Naive thymus-derived CD4-positive, alpha-beta T cell (primary cell): ENCODE data around the gene PPARG. TPM values are rescaled to one million over a fixed set of nuclear protein-coding genes. Genes with fewer than 3 reads are reported as not detected.
A peak's percentile ranks its signal among the peaks of the same experiment; 100 is the strongest.

ENCODE experiments used
- ATAC-seq: fragments of 150-1000 bp; cut with Tn5 transposase; 2 replicates; pipeline ENCODE4 v1.10.0; 2021; ENCODE audit warnings: mild to moderate bottlenecking, moderate library complexity
- CTCF ChIA-PET: fragments of 350-600 bp; sonication (Branson Sonifier 250); formaldehyde crosslinking; loops from one replicate; lab custom pipeline; 2021; ENCODE audit warnings: antibody characterized with exemption; lab: Charles Lee
- POLR2A ChIA-PET: fragments of 350-600 bp; sonication (Branson Sonifier 250); formaldehyde crosslinking; loops from one replicate; lab custom pipeline; 2021; ENCODE audit warnings: antibody characterized with exemption, inconsistent platforms; lab: Charles Lee
- DNase-seq, 9 donors: peaks; one replicate each; pipeline versions ENCODE4 v3.0.0 to v3.0.0-alpha.2; 2020 to 2022; ENCODE audit warnings: mixed read lengths in 1 of 9
- H3K27ac ChIP-seq: one replicate; pipeline ENCODE4 v1.7.0; 2013; ENCODE audit warnings: mild to moderate bottlenecking, low read depth, low read length, moderate library complexity
- H3K27me3 ChIP-seq, 2 donors: one replicate each; pipeline ENCODE4 v1.7.0; 2013; ENCODE audit warnings: low read length in 2 of 2, mild to moderate bottlenecking in 2 of 2, moderate library complexity in 2 of 2; ENCODE audit not compliant: control insufficient read depth in 2 of 2, insufficient read depth in 2 of 2
- H3K36me3 ChIP-seq, 3 experiments: 1 replicate in 2 of 3; 2 replicates in 1 of 3; pipeline ENCODE4 v1.7.0; 2013; ENCODE audit warnings: low read length in 3 of 3, mild to moderate bottlenecking in 3 of 3, moderate library complexity in 1 of 3; ENCODE audit not compliant: insufficient read depth in 3 of 3, control insufficient read depth in 2 of 3
- H3K4me1 ChIP-seq, 2 donors: one replicate each; pipeline ENCODE4 v1.7.0; 2013; ENCODE audit warnings: low read length in 2 of 2, mild to moderate bottlenecking in 2 of 2, moderate library complexity in 1 of 2; ENCODE audit not compliant: control insufficient read depth in 2 of 2, insufficient read depth in 2 of 2
- H3K4me3 ChIP-seq: 2 replicates; pipeline ENCODE4 v1.7.0; 2013; ENCODE audit warnings: mild to moderate bottlenecking, low read length
- H3K9me3 ChIP-seq, 3 experiments: 1 replicate in 2 of 3; 2 replicates in 1 of 3; pipeline ENCODE4 v1.7.0; 2013; ENCODE audit warnings: low read length in 3 of 3; ENCODE audit not compliant: control insufficient read depth in 2 of 3
- H3K27ac Mint-ChIP-seq, 9 donors: one replicate each; pipeline ENCODE4 v1.8.0; 2020 to 2022; ENCODE audit warnings: mixed read lengths in 9 of 9, mild to moderate bottlenecking in 8 of 9, moderate library complexity in 5 of 9, inconsistent platforms in 2 of 9
- H3K27me3 Mint-ChIP-seq, 5 donors: one replicate each; pipeline ENCODE4 v1.8.0; 2021 to 2022; ENCODE audit warnings: mixed read lengths in 5 of 5, mild to moderate bottlenecking in 1 of 5
- H3K36me3 Mint-ChIP-seq, 5 donors: one replicate each; pipeline ENCODE4 v1.8.0; 2020 to 2022; ENCODE audit warnings: mixed read lengths in 5 of 5, mild to moderate bottlenecking in 3 of 5, inconsistent platforms in 1 of 5
- H3K4me1 Mint-ChIP-seq, 7 donors: one replicate each; pipeline ENCODE4 v1.8.0; 2020 to 2022; ENCODE audit warnings: mixed read lengths in 7 of 7, mild to moderate bottlenecking in 3 of 7, inconsistent platforms in 1 of 7
- H3K4me3 Mint-ChIP-seq, 10 donors: one replicate each; pipeline ENCODE4 v1.8.0; 2020 to 2022; ENCODE audit warnings: mild to moderate bottlenecking in 10 of 10, mixed read lengths in 10 of 10, moderate library complexity in 6 of 10, inconsistent platforms in 2 of 10
- H3K9me3 Mint-ChIP-seq, 11 donors: one replicate each; pipeline ENCODE4 v1.8.0; 2020 to 2022; ENCODE audit warnings: mixed read lengths in 11 of 11, mild to moderate bottlenecking in 4 of 11, inconsistent platforms in 1 of 11, moderate library complexity in 1 of 11
- intact Hi-C, 2 donors: fragments of 100-400 bp; cut with micrococcal nuclease; formaldehyde crosslinking; loops; one replicate each; pipeline ENCODE4 v1.15.1; 2023
- polyA plus RNA-seq, 2 donors: library from polyadenylated mRNA; unstranded; fragments of 300-500 nt; fragmentation: Illumina TruSeq; gene quantifications; one replicate each; pipeline ENCODE4 v1.2.3, GENCODE V29; 2021
- total RNA-seq, 6 experiments: library from RNA in 5 of 6; stranded (reverse) in 5 of 6; gene quantifications; 1 replicate in 5 of 6; 2 replicates in 1 of 6; pipeline ENCODE4 v1.2.3 and lab custom pipeline; 2021 to 2026

PPARG gene
- total and polyA plus RNA-seq, 7 experiments from 2014 or later: 0.37 to 2.1 (median 0.51) TPM; not detected in 3

DNA sequence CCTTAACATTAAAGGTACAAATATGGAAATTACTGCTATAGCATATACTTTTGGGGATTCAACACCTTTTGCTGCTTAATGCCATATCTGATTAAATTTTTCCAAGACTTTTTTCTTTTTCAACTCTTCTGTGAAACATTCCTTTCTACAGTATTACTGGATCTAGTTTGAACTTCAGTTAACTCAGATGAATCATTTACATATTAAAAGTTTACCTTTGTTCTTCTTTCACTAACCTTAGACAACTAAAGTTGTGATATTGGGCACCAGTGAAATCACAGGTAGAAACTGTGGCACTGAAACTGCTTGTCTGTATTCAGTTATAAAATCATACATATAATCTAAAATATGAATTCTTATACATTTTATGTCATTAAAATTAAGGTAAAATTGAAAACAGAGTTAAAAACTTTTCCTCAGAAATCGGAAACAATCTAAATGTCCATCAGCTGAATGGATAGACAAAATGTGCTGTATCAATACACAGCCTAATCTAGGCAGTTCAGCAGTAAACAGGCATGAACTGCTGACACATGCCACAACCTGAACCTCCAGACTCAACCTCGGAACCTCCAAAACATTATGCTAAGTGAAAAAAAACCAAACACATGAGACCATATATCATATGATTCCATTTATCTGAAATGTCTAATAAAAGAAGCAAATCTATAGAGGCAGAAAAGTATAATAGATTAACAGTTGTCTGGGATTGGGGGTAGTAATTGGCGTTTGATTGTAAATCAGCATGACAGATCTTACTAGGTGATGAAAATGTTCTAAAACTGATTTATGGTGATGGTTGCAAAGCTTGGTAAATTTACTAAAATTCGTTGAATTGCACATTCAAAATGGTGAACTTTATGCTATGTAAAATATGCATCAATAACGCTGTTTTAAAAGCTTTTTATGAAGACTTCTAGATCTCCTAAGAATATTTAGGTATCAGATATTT lies 50.0 kb downstream of the PPARG start:
- peaks cover 10 to 14% (median 11%) of the 10 kb centered on the region in 7 donors for H3K4me1 Mint-ChIP-seq
- no peaks in the 10 kb centered on the region for H3K9me3 ChIP-seq
- H3K4me1 ChIP-seq: peaks cover 3 to 4% of the 10 kb centered on the region in 2 donors
- DNase-seq (no peak), ATAC-seq (no peak)
- H3K4me3 ChIP-seq: no peak overlapping the region
- H3K36me3 ChIP-seq: no peaks in the 10 kb centered on the region
- H3K27ac Mint-ChIP-seq: no peak overlapping the region
- intact Hi-C loops: no loop called here
- peaks cover 3 to 6% (median 4%) of the 10 kb centered on the region in 5 donors for H3K27me3 Mint-ChIP-seq
- H3K27me3 ChIP-seq: no peaks in the 10 kb centered on the region
- CTCF ChIA-PET: no interaction called here
- H3K4me3 Mint-ChIP-seq: no peak overlapping the region
- POLR2A ChIA-PET: no interaction called here
- H3K36me3 Mint-ChIP-seq: no peaks in the 10 kb centered on the region
- no peaks in the 10 kb centered on the region for H3K9me3 Mint-ChIP-seq
- no peak overlapping the region for H3K27ac ChIP-seq

DNA sequence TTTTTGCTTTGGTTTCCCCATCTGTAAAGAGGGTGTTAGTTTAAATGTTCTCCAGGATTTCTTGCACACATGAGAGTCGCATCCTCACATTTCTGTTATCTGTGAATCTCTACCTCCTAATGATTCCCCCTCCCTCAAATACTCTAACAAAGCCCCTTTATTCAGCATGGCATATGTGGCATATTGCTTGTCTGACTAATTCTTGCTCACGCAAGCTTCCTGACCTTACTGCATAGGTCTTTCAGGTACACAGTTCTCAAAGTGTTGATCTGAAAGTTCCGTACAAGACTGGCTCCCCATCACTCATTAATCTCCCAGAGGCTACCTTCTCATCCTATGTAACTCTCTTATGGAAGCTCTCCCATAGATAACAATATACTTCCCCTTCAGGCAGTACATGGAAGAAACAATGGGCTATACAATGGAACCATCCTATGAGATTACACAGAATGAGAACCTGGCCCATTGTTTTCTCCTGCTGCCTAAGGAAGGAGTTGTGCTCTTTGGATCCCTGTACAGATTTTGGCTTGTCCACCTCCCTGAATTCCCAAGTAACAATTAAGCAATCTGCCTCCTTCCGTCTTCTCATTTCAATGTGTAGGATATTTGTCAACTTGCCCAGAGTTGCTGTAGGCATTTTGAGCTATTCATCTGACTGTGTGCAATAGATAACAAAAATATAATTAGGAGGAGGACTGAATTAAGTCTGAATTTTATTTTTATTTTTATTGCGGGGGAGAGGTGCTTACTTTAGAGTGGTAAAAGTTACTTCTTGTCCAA lies 51.0 kb downstream of the PPARG start:
- peaks cover 10 to 14% (median 11%) of the 10 kb centered on the region in 7 donors for H3K4me1 Mint-ChIP-seq
- ChIA-PET CTCF (no interaction called here), POLR2A (no interaction called here)
- H3K4me3 ChIP-seq: no peak overlapping the region
- peaks cover 3 to 6% (median 4%) of the 10 kb centered on the region in 5 donors for H3K27me3 Mint-ChIP-seq
- ATAC-seq (no peak), DNase-seq (no peak)
- H3K36me3 Mint-ChIP-seq: no peaks in the 10 kb centered on the region
- H3K9me3 Mint-ChIP-seq: no peaks in the 10 kb centered on the region
- H3K4me3 Mint-ChIP-seq: no peak overlapping the region
- H3K9me3 ChIP-seq: no peaks in the 10 kb centered on the region
- intact Hi-C loops: no loop called here
- no peaks in the 10 kb centered on the region for H3K36me3 ChIP-seq
- peaks cover 3 to 4% of the 10 kb centered on the region in 2 donors for H3K4me1 ChIP-seq
- no peaks in the 10 kb centered on the region for H3K27me3 ChIP-seq
- H3K27ac ChIP-seq: no peak overlapping the region
- no peak overlapping the region for H3K27ac Mint-ChIP-seq

DNA sequence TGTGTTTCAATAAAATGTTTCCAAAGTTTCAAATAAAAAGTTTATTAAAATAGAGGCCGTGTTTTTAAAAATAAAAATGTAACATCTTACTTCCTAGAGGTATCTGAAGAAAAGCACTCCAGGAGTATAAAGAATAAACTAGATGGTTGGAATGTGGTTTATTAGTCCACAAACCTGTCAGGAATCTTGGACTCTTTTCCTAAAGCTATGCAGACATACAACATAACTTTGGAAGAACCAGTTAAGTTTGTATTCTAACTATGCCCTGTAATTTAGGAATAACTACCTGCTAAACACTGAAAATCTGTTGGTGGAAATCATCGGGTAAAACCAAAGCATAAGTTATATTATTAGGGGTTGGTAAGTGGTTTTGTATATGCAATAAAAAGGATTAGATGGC lies 51.6 kb downstream of the PPARG start:
- ATAC-seq (no peak), DNase-seq (no peak)
- H3K4me3 Mint-ChIP-seq: no peak overlapping the region
- Histone ChIP-seq H3K27me3 (no peaks in the 10 kb centered on the region), H3K4me3 (no peak overlapping the region), H3K36me3 (no peaks in the 10 kb centered on the region), H3K27ac (no peak overlapping the region), H3K9me3 (no peaks in the 10 kb centered on the region), H3K4me1 (peaks cover 3 to 4% of the 10 kb centered on the region in 2 donors)
- H3K27ac Mint-ChIP-seq: no peak overlapping the region
- CTCF ChIA-PET: no interaction called here
- POLR2A ChIA-PET: no interaction called here
- H3K4me1 Mint-ChIP-seq: peaks cover 8 to 12% (median 9%) of the 10 kb centered on the region in 7 donors
- no peaks in the 10 kb centered on the region for H3K36me3 Mint-ChIP-seq
- H3K9me3 Mint-ChIP-seq: no peaks in the 10 kb centered on the region
- intact Hi-C loops: no loop called here
- peaks cover 4 to 7% (median 5%) of the 10 kb centered on the region in 5 donors for H3K27me3 Mint-ChIP-seq

DNA sequence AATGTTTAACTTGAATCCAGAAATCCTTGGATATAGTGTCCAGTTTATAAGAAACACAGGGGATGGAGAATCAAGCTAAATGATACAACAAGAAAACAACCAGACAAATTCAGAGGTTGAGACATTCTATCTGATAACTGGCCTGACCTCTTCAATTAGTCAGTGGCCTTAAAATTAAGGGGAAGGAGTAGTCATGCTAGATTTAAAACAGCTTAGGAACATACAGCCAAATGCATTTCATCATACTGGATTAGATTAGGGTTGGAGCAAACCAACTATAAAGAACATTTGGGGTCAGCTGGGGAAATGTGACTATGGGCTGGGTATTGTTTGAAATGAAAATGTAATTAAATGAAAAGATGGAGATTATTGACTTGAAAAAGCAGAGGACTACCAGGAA lies 53.3 kb downstream of the PPARG start:
- no peaks in the 10 kb centered on the region for H3K9me3 Mint-ChIP-seq
- Histone ChIP-seq H3K4me1 (no peaks in the 10 kb centered on the region), H3K27ac (no peak overlapping the region), H3K36me3 (no peaks in the 10 kb centered on the region), H3K9me3 (no peaks in the 10 kb centered on the region), H3K27me3 (no peaks in the 10 kb centered on the region), H3K4me3 (no peak overlapping the region)
- ChIA-PET POLR2A (no interaction called here), CTCF (no interaction called here)
- H3K27ac Mint-ChIP-seq: no peak overlapping the region
- peaks cover 0 to 1% (median 0%) of the 10 kb centered on the region in 7 donors for H3K4me1 Mint-ChIP-seq
- no peaks in the 10 kb centered on the region for H3K36me3 Mint-ChIP-seq
- H3K4me3 Mint-ChIP-seq: no peak overlapping the region
- peaks cover 5 to 14% (median 7%) of the 10 kb centered on the region in 5 donors for H3K27me3 Mint-ChIP-seq
- intact Hi-C loops: no loop called here
- ATAC-seq (no peak), DNase-seq (no peak)

DNA sequence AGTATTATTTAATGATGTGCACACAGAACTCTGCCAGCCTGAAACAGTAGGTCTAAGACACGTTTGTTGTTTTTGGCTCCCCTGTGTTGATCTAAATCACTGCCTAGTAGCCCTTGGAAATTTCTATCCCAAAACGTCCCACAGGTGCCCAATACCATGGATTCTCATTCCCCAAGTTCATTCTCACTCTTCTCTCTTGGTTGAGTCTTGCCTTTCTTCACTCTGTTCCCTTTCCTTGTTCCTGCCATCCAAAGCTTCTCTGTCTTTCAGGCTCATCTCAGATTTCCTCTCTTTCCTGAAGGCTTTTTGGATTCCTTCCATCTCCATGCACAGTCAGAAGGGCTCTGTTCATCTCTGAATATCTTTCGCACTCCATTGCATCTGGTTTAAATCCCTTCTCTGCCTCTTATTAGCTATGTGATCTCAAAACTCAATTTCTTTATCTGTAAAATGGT lies 54.2 kb downstream of the PPARG start:
- ChIA-PET POLR2A (no interaction called here), CTCF (no interaction called here)
- H3K4me3 Mint-ChIP-seq: no peak overlapping the region
- Histone ChIP-seq H3K4me1 (no peaks in the 10 kb centered on the region), H3K4me3 (no peak overlapping the region), H3K27me3 (no peaks in the 10 kb centered on the region), H3K9me3 (no peaks in the 10 kb centered on the region), H3K27ac (no peak overlapping the region), H3K36me3 (no peaks in the 10 kb centered on the region)
- H3K9me3 Mint-ChIP-seq: no peaks in the 10 kb centered on the region
- no peaks in the 10 kb centered on the region for H3K36me3 Mint-ChIP-seq
- peaks cover 0 to 1% (median 0%) of the 10 kb centered on the region in 7 donors for H3K4me1 Mint-ChIP-seq
- no peak overlapping the region for H3K27ac Mint-ChIP-seq
- ATAC-seq (no peak), DNase-seq (no peak)
- peaks cover 11 to 19% (median 12%) of the 10 kb centered on the region in 5 donors for H3K27me3 Mint-ChIP-seq
- intact Hi-C loops: no loop called here

DNA sequence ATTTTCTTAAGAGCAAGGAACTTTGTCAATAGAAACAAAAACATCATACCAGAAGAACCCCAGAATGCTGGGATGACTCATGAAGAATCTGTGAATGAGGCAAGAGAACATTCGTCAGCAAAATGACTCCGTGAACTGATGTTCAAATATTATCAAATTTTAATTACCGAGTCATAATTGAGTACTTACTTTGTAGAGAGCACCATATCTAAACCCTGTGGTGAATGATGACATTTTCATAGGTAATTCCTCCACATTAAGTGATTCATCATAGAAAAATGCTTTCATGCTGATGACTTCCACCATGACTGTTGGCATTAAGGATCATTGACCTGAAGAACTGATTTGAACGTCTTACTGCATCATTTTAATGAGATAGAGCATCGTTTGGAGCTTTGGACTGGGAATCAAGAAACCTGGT lies 56.3 kb downstream of the PPARG start:
- ChIA-PET POLR2A (no interaction called here), CTCF (no interaction called here)
- peak; percentile 57 for ATAC-seq
- intact Hi-C loops: no loop called here
- Mint-ChIP-seq H3K27ac (no peak overlapping the region), H3K4me1 (peaks cover 0 to 1% (median 0%) of the 10 kb centered on the region in 7 donors), H3K4me3 (no peak overlapping the region), H3K36me3 (no peaks in the 10 kb centered on the region), H3K9me3 (no peaks in the 10 kb centered on the region), H3K27me3 (peaks cover 16 to 19% (median 19%) of the 10 kb centered on the region in 5 donors)
- Histone ChIP-seq H3K4me3 (no peak overlapping the region), H3K4me1 (no peaks in the 10 kb centered on the region), H3K27me3 (no peaks in the 10 kb centered on the region), H3K36me3 (no peaks in the 10 kb centered on the region), H3K27ac (no peak overlapping the region), H3K9me3 (no peaks in the 10 kb centered on the region)
- no peak for DNase-seq
